ENCODE measurements around the gene RBM19.
"Not testable (repeated sequence)": the region's sequence is repeated elsewhere in the genome, so short reads cannot be mapped to it uniquely, and the experiment has no call there.

The RBM19 gene

GRCh38 chr12:113906411-113907200 is 59.5 kb downstream of the RBM19 start:
- no peak for TF ChIP-seq CTCF (conservative IDR thresholded peaks at IDR 0.05)
- no peak for TF ChIP-seq ZFX (IDR thresholded peaks at IDR 0.05)
- no peak overlapping the region for H3K27ac ChIP-seq

- no peak overlapping the region for H3K27ac ChIP-seq
- no peak for TF ChIP-seq CTCF (conservative IDR thresholded peaks at IDR 0.05)
- no peak for TF ChIP-seq ZFX (IDR thresholded peaks at IDR 0.05)
Measured at GRCh38 chr12:113905829-113906228, 60.3 kb downstream of the RBM19 start.

- H3K27ac ChIP-seq = no peak overlapping the region
- TF ChIP-seq ZFX (IDR thresholded peaks at IDR 0.05) (no peak), CTCF (conservative IDR thresholded peaks at IDR 0.05) (no peak)
Measured at GRCh38 chr12:113903381-113903863, 62.7 kb downstream of the RBM19 start.

- H3K27ac ChIP-seq = not testable (repeated sequence)
Measured at GRCh38 chr12:113901319-113901718, 64.8 kb downstream of the RBM19 start.

- no peak overlapping the region for H3K27ac ChIP-seq
- TF ChIP-seq ZFX (IDR thresholded peaks at IDR 0.05) = no peak
- no peak for TF ChIP-seq CTCF (conservative IDR thresholded peaks at IDR 0.05)
Measured at GRCh38 chr12:113900716-113901115, 65.4 kb downstream of the RBM19 start.

- no peak overlapping the region for H3K27ac ChIP-seq
Measured at GRCh38 chr12:113899561-113900471, 66.3 kb downstream of the RBM19 start.

GRCh38 chr12:113899042-113899560 is 67.0 kb downstream of the RBM19 start:
- TF ChIP-seq ZFX (IDR thresholded peaks at IDR 0.05) (no peak), CTCF (conservative IDR thresholded peaks at IDR 0.05) (no peak)
- H3K27ac ChIP-seq = no peak overlapping the region

More at GRCh38 chr12:113899561-113900471, 66.3 kb downstream of the RBM19 start:
- TF ChIP-seq CTCF (conservative IDR thresholded peaks at IDR 0.05) = no peak
- no peak for TF ChIP-seq ZFX (IDR thresholded peaks at IDR 0.05)
